Measurements from ENCODE around the gene ADRA2B.

GRCh38 chr2:96095116-96095636 lies 21.2 kb downstream of the ADRA2B start:
- TF ChIP-seq CTCF (IDR thresholded peaks at IDR 0.05) (no peak), POLR2AphosphoS5 (IDR thresholded peaks at IDR 0.05; ENCODE audit: low read depth, low read length) (no peak), TCF7L2 (IDR thresholded peaks at IDR 0.05; ENCODE audit: low read depth, low read length) (no peak), REST (IDR thresholded peaks at IDR 0.05; ENCODE audit: insufficient read depth in 1 of 2, low read depth in 2 of 2, low read length in 1 of 2) (no peak), SIN3A (IDR thresholded peaks at IDR 0.05; ENCODE audit: borderline replicate concordance, insufficient read depth, low read depth, low read length) (no peak)
